OCI-LY7 (cell line): ENCODE data around the gene ZNRF1.

Experiments
- EZH2phosphoT487 ChIP-seq: fragments of 200-600 bp; sonication (generic); IDR thresholded peaks from 2 replicates; pipeline ENCODE4 v1.6.1; 2018; ENCODE audit warnings: low read depth, borderline replicate concordance, mild to moderate bottlenecking, mixed run types, antibody characterized with exemption, low read length, moderate library complexity, mixed read lengths
- TF ChIP-seq, protein P1 (sequence below): fragments of 200-600 bp; sonication (generic); conservative IDR thresholded peaks from 2 replicates; pipeline ENCODE4 v1.5.1; 2014; ENCODE audit warnings: mild to moderate bottlenecking, antibody characterized with exemption, low read length, moderate library complexity, mixed read lengths

DNA sequence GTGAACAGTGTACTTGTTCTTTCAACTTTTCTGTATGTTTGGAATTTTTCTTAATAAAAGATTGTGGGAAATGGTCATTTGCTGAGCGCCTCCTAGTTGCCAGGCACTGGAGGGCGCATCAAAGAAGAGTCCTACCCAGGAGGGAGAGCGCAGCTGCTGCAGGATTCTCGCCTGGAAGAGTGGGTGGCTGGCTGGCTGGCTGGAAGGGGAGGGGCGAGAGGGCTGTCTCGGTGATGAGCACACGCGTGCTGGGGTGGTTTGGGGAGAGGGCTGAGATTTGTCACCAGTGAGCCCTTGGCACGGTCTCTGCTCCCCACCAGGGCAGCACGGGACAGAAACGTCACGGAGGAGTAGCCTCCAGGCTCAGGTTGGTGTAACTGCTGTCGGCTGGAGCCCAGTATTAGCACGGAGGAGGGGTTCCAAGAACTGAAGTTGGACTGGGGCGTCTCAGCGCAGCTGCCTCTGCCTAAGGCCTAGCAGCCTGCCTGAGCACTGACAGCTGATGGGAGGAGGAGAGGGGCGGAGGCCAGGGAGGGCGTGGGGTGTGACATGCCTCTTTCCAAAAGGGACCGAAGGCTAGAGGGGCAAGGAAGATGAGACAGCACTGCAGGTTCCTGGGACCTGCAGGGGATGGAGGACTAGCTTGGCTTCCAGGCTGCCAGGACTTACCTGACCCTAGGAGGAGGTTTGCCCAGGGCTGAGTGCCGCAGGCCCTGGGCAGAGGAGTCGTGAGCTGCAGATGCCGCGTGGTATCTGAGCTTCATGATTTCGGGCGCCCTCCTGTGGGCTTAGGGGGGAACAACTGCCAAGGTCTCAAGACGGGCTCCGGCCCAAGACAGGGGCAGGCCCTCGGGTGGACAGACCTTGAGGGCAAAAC is 112.1 kb downstream of the ZNRF1 start:
- TF ChIP-seq, protein P1, sequence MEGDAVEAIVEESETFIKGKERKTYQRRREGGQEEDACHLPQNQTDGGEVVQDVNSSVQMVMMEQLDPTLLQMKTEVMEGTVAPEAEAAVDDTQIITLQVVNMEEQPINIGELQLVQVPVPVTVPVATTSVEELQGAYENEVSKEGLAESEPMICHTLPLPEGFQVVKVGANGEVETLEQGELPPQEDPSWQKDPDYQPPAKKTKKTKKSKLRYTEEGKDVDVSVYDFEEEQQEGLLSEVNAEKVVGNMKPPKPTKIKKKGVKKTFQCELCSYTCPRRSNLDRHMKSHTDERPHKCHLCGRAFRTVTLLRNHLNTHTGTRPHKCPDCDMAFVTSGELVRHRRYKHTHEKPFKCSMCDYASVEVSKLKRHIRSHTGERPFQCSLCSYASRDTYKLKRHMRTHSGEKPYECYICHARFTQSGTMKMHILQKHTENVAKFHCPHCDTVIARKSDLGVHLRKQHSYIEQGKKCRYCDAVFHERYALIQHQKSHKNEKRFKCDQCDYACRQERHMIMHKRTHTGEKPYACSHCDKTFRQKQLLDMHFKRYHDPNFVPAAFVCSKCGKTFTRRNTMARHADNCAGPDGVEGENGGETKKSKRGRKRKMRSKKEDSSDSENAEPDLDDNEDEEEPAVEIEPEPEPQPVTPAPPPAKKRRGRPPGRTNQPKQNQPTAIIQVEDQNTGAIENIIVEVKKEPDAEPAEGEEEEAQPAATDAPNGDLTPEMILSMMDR, result peak; percentile 92
- TF ChIP-seq EZH2phosphoT487, result no peak
